GM23338 (cell line): Measurements from ENCODE around the gene ARHGEF28. TPM values are rescaled to one million over a fixed set of nuclear protein-coding genes. Genes with fewer than 3 reads are reported as not detected.

Experiments
- ATAC-seq: fragments of 200-7000 bp; cut with Tn5 transposase; 3 replicates; pipeline ENCODE4 v1.9.1; 2020
- DNase-seq: peaks from one replicate; pipeline ENCODE4 v3.0.0-alpha.2; 2015; ENCODE audit warnings: low spot score
- H2AFZ ChIP-seq: fragments of 200-600 bp; sonication (generic); 2 replicates; pipeline ENCODE4 v1.8.0; 2016; ENCODE audit warnings: antibody characterized with exemption, mild to moderate bottlenecking, moderate library complexity
- H3F3A ChIP-seq: fragments of 200-600 bp; sonication (generic); replicated peaks from 2 replicates; pipeline ENCODE4 v1.8.0; 2017; ENCODE audit warnings: antibody characterized with exemption, mixed run types, low read depth
- H3K27ac ChIP-seq: fragments of 200-600 bp; sonication (generic); 2 replicates; pipeline ENCODE4 v1.6.1; 2016; ENCODE audit warnings: low read depth
- H3K27me3 ChIP-seq: fragments of 200-600 bp; sonication (generic); 2 replicates; pipeline ENCODE4 v1.8.0; 2016; ENCODE audit warnings: mild to moderate bottlenecking, mixed run types, moderate library complexity; ENCODE audit not compliant: insufficient read depth
- H3K36me3 ChIP-seq: fragments of 200-600 bp; sonication (generic); 2 replicates; pipeline ENCODE4 v1.8.0; 2016; ENCODE audit warnings: mild to moderate bottlenecking; ENCODE audit not compliant: insufficient read depth
- H3K4me1 ChIP-seq: fragments of 200-600 bp; sonication (generic); 2 replicates; pipeline ENCODE4 v1.8.0; 2016; ENCODE audit warnings: mild to moderate bottlenecking, moderate library complexity; ENCODE audit not compliant: insufficient read depth
- H3K4me2 ChIP-seq: fragments of 200-600 bp; sonication (generic); 2 replicates; pipeline ENCODE4 v1.7.1; 2017; ENCODE audit warnings: mixed run types
- H3K4me3 ChIP-seq: fragments of 200-600 bp; sonication (generic); 2 replicates; pipeline ENCODE4 v1.6.1; 2016; ENCODE audit warnings: mixed run types
- H3K79me2 ChIP-seq: fragments of 200-600 bp; sonication (generic); replicated peaks from 2 replicates; pipeline ENCODE4 v1.8.0; 2017; ENCODE audit warnings: mild to moderate bottlenecking; ENCODE audit not compliant: insufficient read depth
- H3K9me2 ChIP-seq: fragments of 200-600 bp; sonication (generic); 2 replicates; pipeline ENCODE4 v1.8.0; 2017; ENCODE audit not compliant: insufficient read depth
- H4K20me1 ChIP-seq: fragments of 200-600 bp; sonication (generic); replicated peaks from 2 replicates; pipeline ENCODE4 v1.8.0; 2017; ENCODE audit warnings: mild to moderate bottlenecking; ENCODE audit not compliant: insufficient read depth
- H3K27ac Mint-ChIP-seq: 2 replicates; pipeline ENCODE4 v1.8.0; 2020; ENCODE audit warnings: inconsistent platforms, mild to moderate bottlenecking, moderate library complexity, mixed read lengths
- H3K27me3 Mint-ChIP-seq: 3 replicates; pipeline ENCODE4 v1.8.0; 2022; ENCODE audit warnings: low read depth, mild to moderate bottlenecking, moderate library complexity, mixed read lengths, inconsistent platforms; ENCODE audit not compliant: insufficient read depth, poor library complexity
- H3K36me3 Mint-ChIP-seq: 3 replicates; pipeline ENCODE4 v1.8.0; 2021; ENCODE audit warnings: low read depth, mild to moderate bottlenecking, inconsistent platforms, moderate library complexity, mixed read lengths
- H3K4me1 Mint-ChIP-seq: 3 replicates; pipeline ENCODE4 v1.8.0; 2020; ENCODE audit warnings: mild to moderate bottlenecking, inconsistent platforms, mixed read lengths
- H3K4me3 Mint-ChIP-seq: 3 replicates; pipeline ENCODE4 v1.8.0; 2021; ENCODE audit warnings: moderate library complexity, mild to moderate bottlenecking, inconsistent platforms, mixed read lengths
- H3K9me3 Mint-ChIP-seq: 3 replicates; pipeline ENCODE4 v1.8.0; 2020; ENCODE audit warnings: moderate library complexity, mild to moderate bottlenecking, inconsistent platforms, mixed read lengths
- CREB1 ChIP-seq: fragments of 250-450 bp; sonication (Bioruptor Pico); IDR thresholded peaks from 2 replicates; pipeline ENCODE4 v1.5.0; 2020; ENCODE audit warnings: low read depth, mild to moderate bottlenecking, moderate library complexity
- CTCF ChIP-seq, 2 experiments: fragments of 200-600 bp in 1 of 2; sonication (generic) in 1 of 2; conservative IDR thresholded peaks; 2 replicates each; pipeline versions ENCODE4 v1.5.1 to v1.6.1; 2016 to 2017; ENCODE audit warnings: antibody characterized with exemption in 2 of 2, low read depth in 2 of 2, mild to moderate bottlenecking in 2 of 2, moderate library complexity in 1 of 2
- EZH2 ChIP-seq: fragments of 200-600 bp; sonication (generic); IDR thresholded peaks from one replicate; pipeline ENCODE4 v1.8.0; 2017; ENCODE audit warnings: antibody characterized with exemption, mild to moderate bottlenecking, low read depth; ENCODE audit not compliant: unreplicated experiment
- EZH2phosphoT487 ChIP-seq: fragments of 200-600 bp; sonication (generic); IDR thresholded peaks from one replicate; pipeline ENCODE4 v1.8.1; 2018; ENCODE audit warnings: antibody characterized with exemption; ENCODE audit not compliant: unreplicated experiment
- JUNB ChIP-seq: IDR thresholded peaks from one replicate; pipeline ENCODE4 v1.6.1; 2016; ENCODE audit warnings: antibody characterized with exemption; ENCODE audit not compliant: unreplicated experiment
- NANOG ChIP-seq: IDR thresholded peaks from 2 replicates; pipeline ENCODE4 v1.6.1; 2016; ENCODE audit warnings: antibody characterized with exemption, borderline replicate concordance
- POLR2AphosphoS5 ChIP-seq: IDR thresholded peaks from 2 replicates; pipeline ENCODE4 v1.6.1; 2016; ENCODE audit warnings: antibody characterized with exemption, low read depth
- STAT1 ChIP-seq: IDR thresholded peaks from one replicate; pipeline ENCODE4 v1.6.1; 2016; ENCODE audit warnings: antibody characterized with exemption; ENCODE audit not compliant: unreplicated experiment
- ZNF114 ChIP-seq: fragments of 250-450 bp; sonication (Bioruptor Pico); IDR thresholded peaks from 2 replicates; pipeline ENCODE4 v1.5.0; 2020; ENCODE audit warnings: mild to moderate bottlenecking, moderate library complexity
- ZNF331 ChIP-seq: fragments of 250-450 bp; sonication (Bioruptor Pico); IDR thresholded peaks from 2 replicates; pipeline ENCODE4 v1.5.0; 2020; ENCODE audit warnings: low read depth, mild to moderate bottlenecking, moderate library complexity
- ZNF462 ChIP-seq: fragments of 250-450 bp; sonication (Bioruptor Pico); IDR thresholded peaks from 2 replicates; pipeline ENCODE4 v1.5.0; 2020; ENCODE audit warnings: mild to moderate bottlenecking, moderate library complexity
- polyA plus RNA-seq: library from polyadenylated mRNA; unstranded; fragments of >200 nt; fragmentation: Nextera tagmentation; extraction: Ambion mirVana; gene quantifications from 2 replicates; pipeline ENCODE4 v1.2.1, GENCODE V29; 2016
- total RNA-seq: library from RNA; depleted of rRNA; stranded (reverse); fragments of >200 nt; shearing (Covaris generic); gene quantifications from 2 replicates; pipeline ENCODE4 v1.2.3, GENCODE V29; 2014
- TF ChIP-seq, protein P1 (sequence below): IDR thresholded peaks from 2 replicates; pipeline ENCODE4 v1.6.1; 2016; ENCODE audit warnings: antibody characterized with exemption
- TF ChIP-seq, protein P2 (sequence below): IDR thresholded peaks from one replicate; pipeline ENCODE4 v1.6.1; 2018; ENCODE audit warnings: antibody characterized with exemption; ENCODE audit not compliant: unreplicated experiment

ARHGEF28 gene
- total and polyA plus RNA-seq, 2 experiments from 2014 or later, result 0.39 to 1.0 TPM

DNA sequence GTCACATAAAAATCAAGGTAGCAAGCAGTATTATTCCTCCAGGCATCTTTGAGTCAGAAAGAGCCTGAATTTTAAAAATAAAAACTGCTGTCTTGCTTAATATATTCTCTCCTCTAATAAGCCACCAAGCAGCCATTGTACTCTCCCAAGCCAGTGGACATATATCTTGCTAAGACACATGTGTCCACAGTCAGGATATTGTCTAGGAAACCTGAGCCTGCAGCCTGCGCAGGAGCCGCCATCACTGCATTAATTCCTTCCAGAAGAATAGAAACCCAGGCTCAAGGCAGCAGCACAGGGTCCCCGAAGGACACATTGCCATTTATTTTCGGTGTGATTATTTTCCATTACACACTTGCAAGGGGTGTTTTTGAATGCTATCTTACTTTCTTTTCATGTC is 345.3 kb downstream of the ARHGEF28 start:
- TF ChIP-seq ZNF462 (CRISPR knock-in tag) (no peak), EZH2 (no peak), CREB1 (CRISPR knock-in tag) (no peak), POLR2AphosphoS5 (no peak), STAT1 (no peak), CTCF (conservative IDR thresholded peaks at IDR 0.05; ENCODE audit: low read depth in 2 of 2) (no peak), JUNB (no peak), ZNF114 (CRISPR knock-in tag) (no peak), EZH2phosphoT487 (no peak), ZNF331 (CRISPR knock-in tag) (no peak), NANOG (no peak)
- TF ChIP-seq, protein P1, sequence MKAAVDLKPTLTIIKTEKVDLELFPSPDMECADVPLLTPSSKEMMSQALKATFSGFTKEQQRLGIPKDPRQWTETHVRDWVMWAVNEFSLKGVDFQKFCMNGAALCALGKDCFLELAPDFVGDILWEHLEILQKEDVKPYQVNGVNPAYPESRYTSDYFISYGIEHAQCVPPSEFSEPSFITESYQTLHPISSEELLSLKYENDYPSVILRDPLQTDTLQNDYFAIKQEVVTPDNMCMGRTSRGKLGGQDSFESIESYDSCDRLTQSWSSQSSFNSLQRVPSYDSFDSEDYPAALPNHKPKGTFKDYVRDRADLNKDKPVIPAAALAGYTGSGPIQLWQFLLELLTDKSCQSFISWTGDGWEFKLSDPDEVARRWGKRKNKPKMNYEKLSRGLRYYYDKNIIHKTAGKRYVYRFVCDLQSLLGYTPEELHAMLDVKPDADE, result no peak
- TF ChIP-seq, protein P2, sequence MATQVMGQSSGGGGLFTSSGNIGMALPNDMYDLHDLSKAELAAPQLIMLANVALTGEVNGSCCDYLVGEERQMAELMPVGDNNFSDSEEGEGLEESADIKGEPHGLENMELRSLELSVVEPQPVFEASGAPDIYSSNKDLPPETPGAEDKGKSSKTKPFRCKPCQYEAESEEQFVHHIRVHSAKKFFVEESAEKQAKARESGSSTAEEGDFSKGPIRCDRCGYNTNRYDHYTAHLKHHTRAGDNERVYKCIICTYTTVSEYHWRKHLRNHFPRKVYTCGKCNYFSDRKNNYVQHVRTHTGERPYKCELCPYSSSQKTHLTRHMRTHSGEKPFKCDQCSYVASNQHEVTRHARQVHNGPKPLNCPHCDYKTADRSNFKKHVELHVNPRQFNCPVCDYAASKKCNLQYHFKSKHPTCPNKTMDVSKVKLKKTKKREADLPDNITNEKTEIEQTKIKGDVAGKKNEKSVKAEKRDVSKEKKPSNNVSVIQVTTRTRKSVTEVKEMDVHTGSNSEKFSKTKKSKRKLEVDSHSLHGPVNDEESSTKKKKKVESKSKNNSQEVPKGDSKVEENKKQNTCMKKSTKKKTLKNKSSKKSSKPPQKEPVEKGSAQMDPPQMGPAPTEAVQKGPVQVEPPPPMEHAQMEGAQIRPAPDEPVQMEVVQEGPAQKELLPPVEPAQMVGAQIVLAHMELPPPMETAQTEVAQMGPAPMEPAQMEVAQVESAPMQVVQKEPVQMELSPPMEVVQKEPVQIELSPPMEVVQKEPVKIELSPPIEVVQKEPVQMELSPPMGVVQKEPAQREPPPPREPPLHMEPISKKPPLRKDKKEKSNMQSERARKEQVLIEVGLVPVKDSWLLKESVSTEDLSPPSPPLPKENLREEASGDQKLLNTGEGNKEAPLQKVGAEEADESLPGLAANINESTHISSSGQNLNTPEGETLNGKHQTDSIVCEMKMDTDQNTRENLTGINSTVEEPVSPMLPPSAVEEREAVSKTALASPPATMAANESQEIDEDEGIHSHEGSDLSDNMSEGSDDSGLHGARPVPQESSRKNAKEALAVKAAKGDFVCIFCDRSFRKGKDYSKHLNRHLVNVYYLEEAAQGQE, result no peak
- Mint-ChIP-seq H3K36me3 (no peaks in the 10 kb centered on the region), H3K4me3 (no peak overlapping the region), H3K27me3 (no peaks in the 10 kb centered on the region), H3K9me3 (no peaks in the 10 kb centered on the region; the same call in 2 of the 3 replicates), H3K4me1 (no peaks in the 10 kb centered on the region), H3K27ac (no peak overlapping the region)
- H3F3A ChIP-seq, result no peaks in the 10 kb centered on the region
- H3K27ac ChIP-seq, result no peak overlapping the region
- peaks cover 10% of the 10 kb centered on the region; the same call in 1 of the 2 replicates for H3K9me2 ChIP-seq
- no peak for DNase-seq
- no peaks in the 10 kb centered on the region for H3K36me3 ChIP-seq
- H3K4me3 ChIP-seq, result no peak overlapping the region
- no peak overlapping the region for H2AFZ ChIP-seq
- no peaks in the 10 kb centered on the region for H3K79me2 ChIP-seq
- H4K20me1 ChIP-seq, result no peaks in the 10 kb centered on the region
- ATAC-seq, result no peak
- H3K4me2 ChIP-seq, result no peak overlapping the region
- 0 out of 2 replicates have a peak, but pooled peaks cover 8% of the 10 kb centered on the region for H3K4me1 ChIP-seq
- H3K27me3 ChIP-seq, result no peaks in the 10 kb centered on the region
